GM12872 (cell line): Measurements from ENCODE around the gene POU3F1.

Source experiments
- CTCF ChIP-seq: IDR thresholded peaks from 3 replicates; pipeline ENCODE4 v1.5.1; 2011; ENCODE audit warnings: low read depth, mild to moderate bottlenecking, low read length, moderate library complexity; ENCODE audit not compliant: insufficient read depth

POU3F1 gene

GRCh38 chr1:38072858-38073257 lies 26.3 kb upstream of the POU3F1 start:
- TF ChIP-seq CTCF = peak; percentile 13; the same call in 1 of the 3 replicates

GRCh38 chr1:38071312-38072256 lies 25.0 kb upstream of the POU3F1 start:
- TF ChIP-seq CTCF = peak; percentile 75

- no peak for TF ChIP-seq CTCF
These were observed 22.4 kb upstream of the POU3F1 start for GRCh38 chr1:38068980-38069340.

GRCh38 chr1:38068220-38068979 lies 21.8 kb upstream of the POU3F1 start:
- no peak for TF ChIP-seq CTCF

GRCh38 chr1:38064197-38064903 lies 17.8 kb upstream of the POU3F1 start:
- TF ChIP-seq CTCF = no peak

- TF ChIP-seq CTCF = no peak
These were observed 17.0 kb upstream of the POU3F1 start for GRCh38 chr1:38063616-38064015.
